ENCODE measurements around the gene ZNF764.
A peak's percentile ranks its signal among the peaks of the same experiment; 100 is the strongest.
"Not testable (repeated sequence)": the region's sequence is repeated elsewhere in the genome, so short reads cannot be mapped to it uniquely, and the experiment has no call there.

The ZNF764 gene

GRCh38 chr16:30548416-30549253 is 9.5 kb downstream of the ZNF764 start:
- H3K27me3 ChIP-seq (ENCODE audit: control insufficient read depth in 1 of 2, insufficient read depth in 2 of 2, low read length in 2 of 2): no peaks in the 10 kb centered on the region
- no peak overlapping the region for H3K27ac ChIP-seq (ENCODE audit: low read length)
- no peak overlapping the region for H3K4me3 ChIP-seq (ENCODE audit: low read length in 2 of 2)
- H3K9ac ChIP-seq (ENCODE audit: low read length in 2 of 2): no peak overlapping the region
- no peaks in the 10 kb centered on the region for H3K4me1 ChIP-seq (ENCODE audit: control insufficient read depth, insufficient read depth, low read length)
- H3K36me3 ChIP-seq (ENCODE audit: control insufficient read depth in 2 of 2, insufficient read depth in 2 of 2, low read length in 2 of 2): peaks cover 0 to 4% of the 10 kb centered on the region in 2 donors
- H3K9me3 ChIP-seq (ENCODE audit: control insufficient read depth in 2 of 2, low read length in 2 of 2): no peaks in the 10 kb centered on the region

- H3K9me3 ChIP-seq (ENCODE audit: control insufficient read depth in 2 of 2, low read length in 2 of 2): no peaks in the 10 kb centered on the region
- no peak overlapping the region for H3K4me3 ChIP-seq (ENCODE audit: low read length in 2 of 2)
- H3K9ac ChIP-seq (ENCODE audit: low read length in 2 of 2): no peak overlapping the region
- H3K4me1 ChIP-seq (ENCODE audit: control insufficient read depth, insufficient read depth, low read length): no peaks in the 10 kb centered on the region
- no peaks in the 10 kb centered on the region for H3K27me3 ChIP-seq (ENCODE audit: control insufficient read depth in 1 of 2, insufficient read depth in 2 of 2, low read length in 2 of 2)
- no peaks in the 10 kb centered on the region for H3K36me3 ChIP-seq (ENCODE audit: control insufficient read depth in 2 of 2, insufficient read depth in 2 of 2, low read length in 2 of 2)
- H3K27ac ChIP-seq (ENCODE audit: low read length): no peak overlapping the region
Observed at GRCh38 chr16:30546115-30546514, 12.1 kb downstream of the ZNF764 start.

DNA sequence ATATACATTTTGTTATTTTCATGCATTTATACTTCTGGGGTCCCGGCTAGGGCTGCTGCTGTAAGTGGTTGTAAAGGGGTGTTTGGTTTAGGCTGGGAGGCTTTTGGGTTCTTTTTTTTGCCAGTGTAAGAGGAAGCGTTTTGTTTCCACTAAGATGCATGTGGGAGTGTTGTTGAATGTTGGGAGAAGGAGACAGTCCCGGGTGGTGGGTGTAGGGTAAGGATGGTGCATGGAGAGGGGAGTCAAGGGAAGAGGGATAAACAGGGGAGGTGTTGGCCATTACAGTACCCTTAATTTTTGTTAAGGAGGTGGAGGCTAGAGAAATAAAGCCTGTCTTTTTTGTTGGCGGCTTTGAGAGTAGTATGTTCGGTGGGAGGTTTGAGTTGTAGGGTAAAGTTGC is 15.1 kb downstream of the ZNF764 start:
- Histone ChIP-seq H3K4me1 (ENCODE audit: control insufficient read depth, insufficient read depth, low read length) (no peaks in the 10 kb centered on the region), H3K27me3 (ENCODE audit: control insufficient read depth in 1 of 2, insufficient read depth in 2 of 2, low read length in 2 of 2) (no peaks in the 10 kb centered on the region), H3K27ac (ENCODE audit: low read length) (no peak overlapping the region), H3K36me3 (ENCODE audit: control insufficient read depth in 2 of 2, insufficient read depth in 2 of 2, low read length in 2 of 2) (no peaks in the 10 kb centered on the region), H3K9ac (ENCODE audit: low read length in 2 of 2) (no peak overlapping the region), H3K9me3 (ENCODE audit: control insufficient read depth in 2 of 2, low read length in 2 of 2) (no peaks in the 10 kb centered on the region), H3K4me3 (ENCODE audit: low read length in 2 of 2) (no peak overlapping the region)

- Histone ChIP-seq H3K4me3 (ENCODE audit: low read length in 2 of 2) (no peak overlapping the region), H3K36me3 (ENCODE audit: control insufficient read depth in 2 of 2, insufficient read depth in 2 of 2, low read length in 2 of 2) (no peaks in the 10 kb centered on the region), H3K4me1 (ENCODE audit: control insufficient read depth, insufficient read depth, low read length) (no peaks in the 10 kb centered on the region), H3K9ac (ENCODE audit: low read length in 2 of 2) (no peak overlapping the region), H3K9me3 (ENCODE audit: control insufficient read depth in 2 of 2, low read length in 2 of 2) (no peaks in the 10 kb centered on the region), H3K27me3 (ENCODE audit: control insufficient read depth in 1 of 2, insufficient read depth in 2 of 2, low read length in 2 of 2) (no peaks in the 10 kb centered on the region), H3K27ac (ENCODE audit: low read length) (no peak overlapping the region)
Observed at GRCh38 chr16:30541502-30542329, 16.5 kb downstream of the ZNF764 start.

- not testable (repeated sequence) for H3K9me3 ChIP-seq (ENCODE audit: control insufficient read depth in 2 of 2, low read length in 2 of 2); H3K4me1 ChIP-seq (ENCODE audit: control insufficient read depth, insufficient read depth, low read length); H3K36me3 ChIP-seq (ENCODE audit: control insufficient read depth in 2 of 2, insufficient read depth in 2 of 2, low read length in 2 of 2); H3K4me3 ChIP-seq (ENCODE audit: low read length in 2 of 2); H3K27ac ChIP-seq (ENCODE audit: low read length); H3K9ac ChIP-seq (ENCODE audit: low read length in 2 of 2); H3K27me3 ChIP-seq (ENCODE audit: control insufficient read depth in 1 of 2, insufficient read depth in 2 of 2, low read length in 2 of 2)
Observed at GRCh38 chr16:30540916-30541464, 17.2 kb downstream of the ZNF764 start.

GRCh38 chr16:30539986-30540526 is 18.1 kb downstream of the ZNF764 start:
- not testable (repeated sequence) for H3K9me3 ChIP-seq (ENCODE audit: control insufficient read depth in 2 of 2, low read length in 2 of 2); H3K4me3 ChIP-seq (ENCODE audit: low read length in 2 of 2); H3K4me1 ChIP-seq (ENCODE audit: control insufficient read depth, insufficient read depth, low read length); H3K27ac ChIP-seq (ENCODE audit: low read length); H3K9ac ChIP-seq (ENCODE audit: low read length in 2 of 2); H3K36me3 ChIP-seq (ENCODE audit: control insufficient read depth in 2 of 2, insufficient read depth in 2 of 2, low read length in 2 of 2); H3K27me3 ChIP-seq (ENCODE audit: control insufficient read depth in 1 of 2, insufficient read depth in 2 of 2, low read length in 2 of 2)

DNA sequence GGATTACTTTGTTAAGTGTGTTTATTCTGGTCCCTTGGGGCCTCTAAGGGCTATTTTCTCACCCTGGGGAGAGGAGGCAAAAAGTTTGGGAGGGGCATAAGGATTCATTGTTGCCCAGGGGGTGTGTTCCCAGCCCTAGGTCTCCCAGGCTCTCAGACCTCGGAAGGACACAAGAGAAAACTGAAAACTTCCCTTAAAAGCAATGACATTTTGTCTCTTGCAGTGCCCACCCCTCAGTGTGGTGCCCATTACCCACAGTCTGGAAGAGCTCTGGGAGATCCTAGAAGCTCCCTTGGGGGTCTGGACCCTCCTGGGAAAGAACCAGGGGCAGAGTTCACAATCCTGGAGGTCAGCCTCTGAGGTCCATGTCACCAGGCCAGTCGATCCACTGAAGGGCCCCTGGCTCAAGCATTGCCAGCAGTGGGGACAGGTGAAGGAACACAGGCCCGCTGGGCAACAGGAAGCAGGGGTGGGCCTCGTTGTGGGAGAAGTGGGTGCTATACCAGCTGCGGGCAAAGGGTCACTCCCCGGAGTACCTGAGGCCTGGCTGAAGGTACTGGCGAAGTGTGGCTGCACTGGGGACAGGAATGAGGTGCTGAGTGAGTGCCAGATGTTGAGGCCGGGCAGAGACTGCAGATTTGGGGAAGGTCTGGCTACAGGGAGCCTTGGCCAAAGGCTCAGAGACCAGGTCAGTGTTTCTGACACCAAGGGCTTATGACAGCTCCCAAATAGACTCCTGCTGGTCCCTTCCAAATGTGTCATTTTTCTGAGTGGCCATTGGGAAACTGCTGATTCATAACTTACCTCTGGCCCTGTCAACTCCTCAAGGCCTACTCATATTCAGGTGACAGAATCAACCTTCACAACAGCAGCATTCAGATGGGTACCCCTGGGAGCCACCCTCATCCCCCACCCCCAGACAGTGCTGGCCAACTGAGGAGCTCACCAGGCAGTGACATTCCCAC is 18.9 kb downstream of the ZNF764 start:
- H3K9ac ChIP-seq (ENCODE audit: low read length in 2 of 2): no peak overlapping the region
- H3K9me3 ChIP-seq (ENCODE audit: control insufficient read depth in 2 of 2, low read length in 2 of 2): no peaks in the 10 kb centered on the region
- no peak overlapping the region for H3K4me3 ChIP-seq (ENCODE audit: low read length in 2 of 2)
- no peaks in the 10 kb centered on the region for H3K36me3 ChIP-seq (ENCODE audit: control insufficient read depth in 2 of 2, insufficient read depth in 2 of 2, low read length in 2 of 2)
- no peak overlapping the region for H3K27ac ChIP-seq (ENCODE audit: low read length)
- no peaks in the 10 kb centered on the region for H3K27me3 ChIP-seq (ENCODE audit: control insufficient read depth in 1 of 2, insufficient read depth in 2 of 2, low read length in 2 of 2)
- H3K4me1 ChIP-seq (ENCODE audit: control insufficient read depth, insufficient read depth, low read length): peaks cover 9% of the 10 kb centered on the region

- H3K27me3 ChIP-seq (ENCODE audit: control insufficient read depth in 1 of 2, insufficient read depth in 2 of 2, low read length in 2 of 2); H3K4me3 ChIP-seq (ENCODE audit: low read length in 2 of 2); H3K27ac ChIP-seq (ENCODE audit: low read length); H3K9ac ChIP-seq (ENCODE audit: low read length in 2 of 2); H3K36me3 ChIP-seq (ENCODE audit: control insufficient read depth in 2 of 2, insufficient read depth in 2 of 2, low read length in 2 of 2); H3K9me3 ChIP-seq (ENCODE audit: control insufficient read depth in 2 of 2, low read length in 2 of 2): not testable (repeated sequence)
- H3K4me1 ChIP-seq (ENCODE audit: control insufficient read depth, insufficient read depth, low read length): peaks cover 24% of the 10 kb centered on the region
Observed at GRCh38 chr16:30536391-30537024, 21.7 kb downstream of the ZNF764 start.

GRCh38 chr16:30535777-30536190 is 22.4 kb downstream of the ZNF764 start:
- H3K9ac ChIP-seq (ENCODE audit: low read length in 2 of 2): peak overlapping the region; percentile 86 to 93

More at GRCh38 chr16:30535777-30536190, 22.4 kb downstream of the ZNF764 start:
- H3K27ac ChIP-seq (ENCODE audit: low read length): peak overlapping the region; percentile 92
- H3K36me3 ChIP-seq (ENCODE audit: control insufficient read depth in 2 of 2, insufficient read depth in 2 of 2, low read length in 2 of 2): peaks cover 4 to 15% of the 10 kb centered on the region in 2 donors
- H3K4me1 ChIP-seq (ENCODE audit: control insufficient read depth, insufficient read depth, low read length): peaks cover 24% of the 10 kb centered on the region
- no peaks in the 10 kb centered on the region for H3K27me3 ChIP-seq (ENCODE audit: control insufficient read depth in 1 of 2, insufficient read depth in 2 of 2, low read length in 2 of 2)
- peak overlapping the region; percentile 67 to 88 for H3K4me3 ChIP-seq (ENCODE audit: low read length in 2 of 2)
- no peaks in the 10 kb centered on the region for H3K9me3 ChIP-seq (ENCODE audit: control insufficient read depth in 2 of 2, low read length in 2 of 2)
